OCI-M2 (cell line): ENCODE data around the gene KIRREL3.

ENCODE experiments used
- DNase-seq: peaks from one replicate; lab custom pipeline; 2025; ENCODE audit not compliant: unreplicated experiment; lab: John Stamatoyannopoulos, UW

Gene KIRREL3

DNA sequence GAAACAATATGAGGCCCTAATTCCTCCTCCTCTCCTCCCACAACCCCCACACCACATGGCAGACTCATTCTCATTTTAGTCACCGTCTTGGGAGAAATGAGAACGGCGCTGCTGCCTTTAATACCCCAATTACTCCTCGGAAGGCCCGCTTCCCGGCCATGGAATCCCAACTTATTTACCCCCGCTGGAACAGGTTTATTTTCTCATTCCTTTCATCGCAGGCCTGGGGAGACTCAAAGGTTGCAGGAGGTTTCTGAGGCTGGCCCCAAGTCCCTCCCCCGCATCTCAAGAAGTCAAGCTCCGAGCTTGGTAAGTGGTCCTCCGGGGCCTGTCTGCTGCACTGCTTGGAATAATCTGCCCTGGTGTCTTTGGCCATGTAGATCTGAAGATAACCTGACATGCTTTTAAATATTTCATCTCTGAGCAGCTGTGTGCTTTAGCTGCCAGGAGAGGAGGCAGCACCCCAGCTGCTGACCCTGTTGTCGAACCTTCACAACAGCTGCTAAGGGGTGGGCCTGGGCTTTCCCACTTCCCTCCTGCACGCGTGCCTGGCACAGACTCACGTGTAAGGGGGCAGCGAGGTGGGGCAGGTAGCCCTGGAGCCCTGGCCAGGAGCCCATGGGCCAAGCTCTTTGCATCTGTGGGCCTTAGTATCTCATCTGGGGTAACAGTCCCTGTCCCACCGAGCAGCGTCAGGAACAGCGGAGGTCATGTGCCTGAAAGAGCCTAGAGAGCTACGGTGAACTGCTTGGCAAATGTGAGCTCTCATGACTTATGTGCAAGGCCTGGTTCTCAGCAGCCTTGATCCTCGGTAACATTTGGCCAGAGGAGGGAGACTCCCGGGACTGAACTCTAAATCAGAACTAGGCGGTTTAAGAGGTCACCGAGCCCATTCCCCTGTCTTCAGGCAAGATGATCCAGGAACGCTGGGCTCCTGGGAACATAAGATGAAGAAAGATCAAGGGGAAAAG lies 480.5 kb downstream of the KIRREL3 start:
- no peak for DNase-seq

DNA sequence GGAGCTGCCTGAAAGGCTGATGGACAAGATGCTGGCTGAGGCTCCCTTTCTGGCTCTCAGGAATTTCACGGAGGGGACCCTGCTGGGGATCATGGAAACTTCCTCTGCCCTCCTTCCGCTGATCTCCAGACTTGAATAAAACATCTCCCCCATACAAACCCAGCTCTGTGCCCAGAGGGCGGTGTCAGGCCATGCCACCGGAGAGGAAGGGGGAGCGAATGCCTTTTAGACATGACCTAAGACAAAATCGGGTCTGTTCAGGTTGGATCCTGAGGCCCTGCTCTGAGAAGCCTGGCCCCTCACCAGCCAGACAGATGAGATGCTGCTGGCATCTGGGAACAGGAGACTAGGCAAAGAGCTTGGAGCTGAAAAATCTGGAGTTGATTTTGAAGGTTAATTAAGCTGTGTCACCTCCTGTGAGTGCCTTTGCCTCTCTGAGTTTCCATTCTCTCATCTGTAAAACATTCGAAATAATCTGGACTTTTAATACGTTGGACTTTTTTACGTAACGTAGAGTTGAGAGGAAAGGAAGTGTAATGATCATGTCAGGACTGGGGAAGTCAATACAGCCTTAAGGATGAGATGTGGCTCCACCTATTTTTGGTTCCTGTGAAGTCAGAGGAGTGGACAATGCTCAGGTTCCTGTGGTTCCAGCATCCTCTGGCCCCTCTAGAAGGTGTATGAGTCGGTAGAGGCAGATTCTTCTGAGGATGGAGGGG lies 481.4 kb downstream of the KIRREL3 start:
- no peak for DNase-seq

DNA sequence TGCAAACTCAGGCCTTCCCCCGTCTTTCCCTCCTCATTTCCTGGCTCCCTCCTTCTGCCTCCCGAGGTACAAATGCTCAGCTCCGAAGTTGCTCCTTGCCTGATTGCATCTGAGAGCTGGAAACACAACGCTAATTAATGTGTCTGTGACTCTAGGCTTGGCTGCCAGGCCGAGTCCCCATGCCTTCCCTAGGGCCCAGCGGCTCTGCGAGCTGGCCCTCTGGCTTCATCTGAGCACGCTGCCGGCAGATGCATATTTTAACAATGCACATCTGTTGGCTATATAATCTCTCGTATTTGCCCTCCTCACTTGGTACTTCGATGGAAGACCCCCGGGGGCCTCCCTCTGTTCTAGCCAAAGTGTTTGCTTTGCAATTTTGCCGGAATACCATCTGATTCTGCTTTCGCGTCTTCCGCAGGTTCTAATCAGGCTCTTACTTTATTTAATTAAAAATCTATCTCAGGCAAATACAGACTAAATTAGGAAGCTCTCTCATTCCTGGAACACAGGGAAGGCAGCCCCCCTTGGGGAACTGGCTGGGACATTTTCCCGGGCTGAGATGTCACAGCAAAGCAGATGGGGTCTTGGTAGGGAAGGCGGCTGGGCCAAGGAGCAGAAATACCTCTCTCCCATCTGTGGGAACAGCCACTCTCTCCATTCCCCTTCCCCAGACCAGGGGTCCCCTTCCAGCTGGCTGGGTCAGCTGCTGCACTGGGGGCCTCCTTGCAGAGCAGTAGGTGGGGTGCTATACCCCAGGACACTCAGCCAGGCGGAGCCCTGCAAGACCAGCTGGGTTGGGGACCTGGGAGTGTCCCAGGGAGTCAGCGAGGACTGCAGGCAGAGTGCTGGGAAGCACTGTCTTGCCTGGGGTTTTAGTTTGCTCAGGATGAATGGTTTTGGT lies 482.2 kb downstream of the KIRREL3 start:
- DNase-seq: no peak

DNA sequence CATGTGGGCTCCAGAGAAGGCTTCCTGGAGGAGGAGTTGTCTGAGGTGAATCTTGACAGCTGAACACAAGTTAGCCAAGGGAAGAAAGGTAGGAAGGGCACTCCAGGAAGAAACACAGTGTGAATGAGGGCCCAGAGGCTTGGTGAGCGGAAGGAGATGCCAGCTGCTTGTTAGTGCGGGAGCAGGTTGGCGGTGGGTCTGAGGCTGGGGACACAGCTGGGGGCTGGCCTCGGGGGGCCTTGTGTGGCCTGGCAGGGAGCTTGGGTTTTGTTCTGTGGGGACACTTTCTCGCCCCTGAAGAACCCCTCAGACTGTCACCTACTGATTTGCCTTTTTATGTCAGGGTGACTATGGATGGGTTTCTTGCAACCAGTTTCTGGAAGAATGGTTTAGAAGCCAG lies 485.1 kb downstream of the KIRREL3 start:
- no peak for DNase-seq

DNA sequence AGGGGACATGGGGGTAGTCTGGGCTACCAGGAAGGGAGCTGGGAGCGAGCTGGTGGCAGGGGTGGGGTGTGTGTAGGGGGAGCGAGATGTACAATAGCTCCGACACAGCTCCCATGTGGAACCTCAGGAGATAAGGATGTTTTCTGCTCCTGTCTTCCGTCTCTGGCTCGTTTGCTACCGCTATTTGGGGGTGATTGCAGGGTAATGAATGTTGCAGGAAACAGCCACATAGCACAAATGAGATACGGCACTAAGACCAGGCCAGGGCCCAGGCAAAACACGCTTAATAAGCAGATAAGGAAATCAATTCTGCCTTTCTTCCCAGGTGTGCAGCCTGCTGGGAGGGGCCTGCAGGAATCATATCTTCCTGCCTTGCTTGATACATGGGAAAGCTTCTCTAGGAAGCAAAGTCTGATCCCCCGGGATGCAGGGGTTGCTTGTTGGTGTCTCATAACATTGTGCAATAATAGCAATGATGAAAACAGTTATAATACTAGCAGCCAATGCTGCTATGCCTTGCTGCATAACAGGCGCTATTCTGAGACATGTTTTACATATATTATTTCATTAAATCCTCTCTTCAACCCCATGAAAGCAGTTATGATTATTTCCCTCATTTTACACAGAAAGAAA lies 486.4 kb downstream of the KIRREL3 start:
- DNase-seq: no peak

DNA sequence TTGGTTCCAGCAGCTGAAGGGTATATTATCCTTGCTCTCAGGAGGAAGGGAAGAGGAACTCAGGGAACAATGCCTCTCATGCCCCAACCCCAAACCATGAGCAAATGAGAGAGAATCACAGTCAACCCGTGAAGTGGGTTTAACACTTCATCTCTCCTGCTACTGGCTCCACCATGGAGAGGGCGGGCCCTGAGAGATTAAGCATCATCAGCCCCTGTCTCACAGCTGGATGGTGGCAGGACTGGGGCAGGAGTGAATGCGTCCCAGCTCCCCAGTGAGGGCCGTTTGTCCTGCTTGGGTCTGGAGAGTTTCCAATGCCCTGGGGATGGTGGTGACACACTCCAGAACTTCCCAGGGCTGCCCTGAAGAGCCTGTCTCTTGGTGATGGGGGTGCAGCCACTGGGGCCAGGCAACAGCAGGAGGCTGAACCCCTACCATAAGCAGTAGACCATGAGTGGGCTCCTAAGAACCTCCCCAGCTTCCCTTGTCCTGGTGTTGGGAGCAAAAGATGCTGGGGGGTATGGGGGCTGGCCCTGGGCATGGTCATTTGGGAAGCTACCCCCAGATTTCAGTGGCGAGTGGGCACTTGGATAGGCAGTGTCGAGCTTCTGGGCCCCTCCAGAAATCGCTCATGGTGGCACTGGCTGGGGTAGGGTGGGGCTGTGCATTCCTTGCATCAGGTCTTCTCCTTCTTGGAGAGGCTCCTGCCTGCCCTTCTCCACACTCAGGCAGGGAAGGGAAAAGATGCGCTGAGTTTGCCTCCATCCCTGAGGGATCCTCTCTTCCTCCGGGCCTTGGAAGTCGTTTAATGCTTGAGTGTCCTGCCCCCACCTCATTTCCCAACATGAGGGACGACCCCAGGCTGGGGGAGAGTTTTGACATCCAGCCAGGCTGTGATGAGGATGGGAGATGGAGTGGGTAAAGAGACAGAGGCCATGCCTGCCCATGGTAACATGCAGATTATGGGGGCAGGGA lies 487.5 kb downstream of the KIRREL3 start:
- DNase-seq: no peak

DNA sequence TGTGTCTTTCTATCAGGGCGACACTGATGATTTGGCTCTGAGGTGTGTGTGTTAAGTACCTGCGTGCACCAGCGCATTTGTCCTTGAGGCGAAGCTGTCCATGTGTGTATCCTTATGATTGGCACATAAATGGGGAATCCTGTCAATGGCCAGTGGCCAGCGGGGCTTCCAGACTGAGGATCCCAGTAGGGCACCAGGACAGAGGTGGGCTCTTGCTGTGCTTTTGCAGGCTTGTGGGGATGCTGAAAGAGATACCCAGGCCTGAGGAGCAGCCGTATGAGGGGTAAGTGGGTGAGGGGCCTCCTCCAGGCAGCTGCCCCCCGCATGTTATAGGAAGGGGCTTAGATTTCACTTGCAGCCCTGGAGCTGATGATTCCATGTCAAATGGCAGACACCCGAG lies 488.3 kb downstream of the KIRREL3 start:
- no peak for DNase-seq

DNA sequence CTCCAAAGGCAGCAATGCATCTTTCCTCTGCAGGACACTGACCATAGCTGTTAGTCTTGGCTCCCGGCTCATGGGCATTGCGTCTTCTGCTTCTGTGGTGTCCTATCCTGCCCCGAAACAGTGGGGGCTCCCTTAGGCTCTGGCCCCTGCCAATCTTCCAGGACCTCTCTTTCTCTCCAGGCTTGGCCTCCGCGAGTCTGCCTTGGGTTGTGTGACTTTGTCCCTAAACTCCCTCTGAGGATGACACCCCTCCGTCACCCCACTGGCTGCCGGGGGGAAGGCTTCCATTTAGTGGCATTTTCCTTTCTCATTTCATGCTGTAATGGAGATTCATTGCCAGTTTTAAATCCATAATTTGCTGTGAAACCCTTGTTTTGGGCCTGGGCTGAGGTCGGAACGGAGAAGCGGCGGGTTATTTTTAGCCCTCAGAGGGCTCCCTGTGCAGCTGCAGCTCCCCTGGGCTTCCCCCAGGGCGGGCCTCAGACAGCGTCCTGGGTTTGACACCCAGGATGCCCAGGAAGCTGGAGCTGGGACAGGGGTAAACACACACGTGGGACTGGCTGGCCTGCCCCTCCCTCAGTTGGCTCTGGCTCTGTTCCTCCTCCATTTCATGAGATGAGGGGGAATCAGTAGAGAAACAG lies 489.0 kb downstream of the KIRREL3 start:
- no peak for DNase-seq

DNA sequence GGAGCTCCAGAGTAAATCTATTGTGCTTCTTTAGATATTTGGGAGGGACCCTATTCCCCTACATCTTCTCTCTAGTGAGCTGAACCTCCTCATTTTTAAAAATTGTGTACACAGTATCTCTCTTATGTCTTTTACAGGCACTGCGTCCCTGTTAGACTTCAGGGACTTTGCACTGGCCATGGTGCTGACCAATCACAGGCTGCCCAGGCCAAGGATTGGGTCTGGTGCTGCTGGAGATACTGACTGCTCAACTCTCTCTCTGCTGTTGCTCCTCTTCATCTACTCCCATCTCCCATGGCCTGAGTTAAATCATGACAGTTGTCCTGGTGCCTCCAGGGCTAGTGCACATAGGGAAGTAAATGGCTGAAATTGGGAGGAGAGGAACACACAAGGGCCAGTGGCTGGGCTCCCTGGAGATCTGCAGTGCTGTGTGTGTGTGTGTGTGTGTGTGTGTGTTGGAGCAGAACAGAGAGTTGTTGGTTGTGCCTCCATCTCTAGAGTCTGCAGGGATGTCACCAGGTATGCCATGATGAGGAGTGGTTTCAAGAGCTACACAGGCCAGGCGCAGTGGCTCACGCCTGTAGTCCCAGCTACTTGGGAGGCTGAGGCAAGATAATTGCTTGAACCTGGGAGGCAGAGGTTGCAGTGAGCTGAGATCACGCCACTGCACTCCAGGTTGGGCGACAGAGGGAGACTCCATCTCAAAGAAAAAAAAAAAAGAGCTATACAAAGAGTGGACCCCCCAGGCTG lies 489.8 kb downstream of the KIRREL3 start:
- DNase-seq: no peak

DNA sequence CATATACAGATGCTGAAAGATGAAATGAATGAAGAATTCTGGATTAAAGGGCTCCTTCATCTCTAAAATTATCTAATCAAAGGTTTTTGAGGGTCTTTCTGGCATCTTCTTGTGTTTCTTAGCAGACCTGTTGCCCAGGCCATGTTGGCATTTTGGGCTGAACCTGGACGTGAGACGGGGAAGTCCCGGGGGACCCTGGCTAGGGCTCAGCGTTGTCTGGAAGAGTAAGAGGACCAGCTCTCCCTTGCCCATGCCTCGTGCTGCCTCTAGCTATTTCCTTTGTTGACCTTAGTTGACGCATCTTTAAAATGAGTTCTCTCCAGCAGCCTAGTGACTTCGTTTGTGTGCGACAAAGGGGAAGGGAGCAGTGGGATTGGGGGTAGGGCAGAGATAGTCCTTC lies 492.9 kb downstream of the KIRREL3 start:
- DNase-seq: no peak

DNA sequence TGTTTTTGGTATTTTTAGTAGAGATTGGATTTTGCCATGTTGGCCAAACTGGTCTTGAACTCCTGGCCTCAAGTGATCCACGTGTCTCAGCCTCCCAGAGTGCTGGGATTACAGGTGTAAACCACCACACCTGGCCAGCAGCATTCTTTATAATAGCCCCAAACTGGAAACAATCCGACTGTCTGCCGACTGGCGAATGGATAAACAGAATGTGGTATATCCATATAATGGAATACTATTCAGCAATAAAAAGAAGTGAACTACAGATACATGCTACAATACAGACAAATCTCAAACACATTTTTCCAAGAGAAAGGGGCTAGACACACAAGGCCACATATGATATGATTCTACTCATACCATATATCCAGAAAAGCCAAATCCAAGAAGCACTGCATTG lies 493.8 kb downstream of the KIRREL3 start:
- DNase-seq: no peak

DNA sequence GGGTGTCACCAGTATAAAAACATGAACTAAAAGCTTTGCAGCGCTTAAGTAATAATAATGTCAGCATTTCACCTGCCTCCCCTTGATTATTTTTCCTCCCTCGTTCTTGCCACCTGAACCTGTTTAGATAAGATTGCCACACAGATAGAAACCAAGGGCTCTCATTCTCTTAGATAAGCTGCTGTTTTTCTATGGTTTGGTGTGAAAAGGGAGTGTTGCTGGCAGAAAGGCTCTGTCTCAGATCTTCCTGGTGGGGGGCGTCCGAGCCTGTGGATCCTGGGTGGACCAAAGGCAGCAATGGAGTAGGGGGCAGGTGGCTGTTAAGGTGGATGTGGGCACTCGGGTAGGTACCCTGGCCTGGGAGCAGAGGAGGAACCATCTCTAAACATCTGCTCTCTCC lies 497.6 kb downstream of the KIRREL3 start:
- DNase-seq: no peak

DNA sequence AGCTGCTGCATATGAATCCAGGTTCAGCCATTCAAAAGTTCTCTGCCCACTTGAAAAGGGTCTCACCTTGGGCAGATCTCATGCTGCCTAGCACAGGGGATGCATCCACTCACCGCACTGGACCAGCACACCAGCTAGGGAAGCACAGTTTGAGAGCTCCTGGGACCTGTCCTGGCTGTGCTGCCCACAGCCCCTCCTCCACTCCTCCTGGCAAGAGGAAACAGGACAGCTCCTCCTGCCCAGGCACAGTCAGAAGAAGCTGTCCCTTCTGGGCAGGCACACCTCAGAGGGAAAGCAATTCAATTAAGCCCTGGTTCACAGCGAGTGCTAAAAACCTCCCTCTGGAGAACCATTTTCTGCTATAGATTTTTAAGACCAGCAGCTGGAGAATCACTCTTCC lies 498.4 kb downstream of the KIRREL3 start:
- DNase-seq: no peak

DNA sequence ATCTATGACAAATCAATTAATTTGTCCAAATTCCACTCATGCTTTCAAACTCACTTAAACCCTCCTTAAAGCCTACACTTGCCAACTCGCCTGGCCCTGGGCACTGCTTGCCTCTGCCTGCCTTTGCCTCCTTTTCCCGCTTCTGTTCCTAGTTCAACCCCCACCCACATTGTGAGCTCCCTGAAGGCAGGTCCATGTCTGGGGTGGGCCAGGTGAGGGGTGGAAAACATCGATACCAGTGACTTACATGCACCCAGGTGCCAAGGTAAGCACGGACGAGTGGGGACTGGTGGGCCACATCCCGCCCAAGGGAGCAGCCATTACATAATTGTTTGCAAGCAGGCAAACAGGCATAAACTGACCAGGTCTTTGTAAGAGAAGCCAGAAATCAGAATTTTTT lies 498.9 kb downstream of the KIRREL3 start:
- DNase-seq: no peak

DNA sequence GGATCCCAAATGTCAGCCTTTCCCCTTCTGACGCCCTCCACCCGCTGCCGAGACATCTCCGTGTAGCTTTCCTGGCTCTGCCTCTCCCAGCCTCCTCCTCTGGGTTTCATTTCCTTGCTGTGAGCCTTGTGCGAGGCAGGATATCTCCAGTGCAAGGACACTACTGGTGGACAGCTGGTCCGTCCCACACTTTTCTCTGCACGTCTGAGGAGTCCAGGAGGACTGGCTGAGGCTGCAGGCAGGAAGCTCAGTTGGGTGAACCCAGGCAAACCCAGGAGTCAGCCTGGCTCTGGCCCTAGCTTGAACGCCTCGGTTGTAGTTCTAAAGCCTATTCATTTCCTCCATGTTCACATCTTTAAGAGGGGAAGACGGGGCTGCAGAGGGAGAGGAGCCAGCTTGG lies 499.6 kb downstream of the KIRREL3 start:
- DNase-seq: no peak

DNA sequence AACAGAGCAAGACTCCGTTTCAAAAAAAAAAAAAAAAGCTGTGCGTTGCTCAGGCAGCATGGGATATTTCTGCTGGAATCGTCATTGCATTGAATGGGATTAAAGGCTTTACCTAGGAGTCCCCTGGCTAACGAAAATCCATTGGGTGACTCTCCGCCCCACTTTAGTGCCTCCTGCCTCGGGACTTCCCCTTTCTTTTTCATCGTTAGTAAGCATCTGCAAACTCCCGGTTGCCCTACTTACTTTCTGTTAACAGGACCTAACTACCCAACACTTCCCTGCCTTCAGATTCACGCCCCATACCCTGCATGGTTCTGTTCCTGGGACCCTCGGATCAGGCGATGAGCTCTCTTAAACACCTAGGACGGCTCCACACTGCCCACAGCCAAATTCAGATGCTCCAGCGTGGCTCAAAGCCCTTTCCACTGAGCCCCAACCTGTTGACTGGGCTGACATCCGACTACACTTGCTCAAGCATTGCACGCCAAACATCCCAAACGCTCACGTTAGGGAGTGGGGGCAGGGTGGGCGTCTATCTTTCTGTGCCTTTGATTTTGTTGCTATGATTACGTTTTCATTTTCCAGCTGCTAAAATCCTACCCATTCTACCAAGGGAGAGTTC lies 501.3 kb downstream of the KIRREL3 start:
- no peak for DNase-seq

DNA sequence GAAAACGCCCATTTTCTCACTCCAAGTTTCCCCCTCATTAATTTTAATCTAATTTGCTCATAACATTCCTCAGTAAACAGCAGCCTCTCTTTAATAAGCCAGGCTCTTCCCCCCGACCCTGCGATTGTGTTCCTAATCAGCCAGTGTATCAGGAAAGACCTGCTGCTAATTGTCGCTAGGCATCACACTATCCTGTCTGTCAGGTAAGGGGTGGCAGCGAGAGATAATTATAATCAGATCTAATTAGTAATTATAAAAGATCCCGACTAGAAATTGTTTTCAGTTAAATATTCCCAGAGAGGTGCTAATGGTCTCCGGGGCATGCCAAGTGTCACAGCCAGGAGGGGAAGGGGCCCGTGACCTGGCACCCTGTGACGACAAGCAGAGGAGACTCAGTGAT lies 502.3 kb downstream of the KIRREL3 start:
- no peak for DNase-seq

DNA sequence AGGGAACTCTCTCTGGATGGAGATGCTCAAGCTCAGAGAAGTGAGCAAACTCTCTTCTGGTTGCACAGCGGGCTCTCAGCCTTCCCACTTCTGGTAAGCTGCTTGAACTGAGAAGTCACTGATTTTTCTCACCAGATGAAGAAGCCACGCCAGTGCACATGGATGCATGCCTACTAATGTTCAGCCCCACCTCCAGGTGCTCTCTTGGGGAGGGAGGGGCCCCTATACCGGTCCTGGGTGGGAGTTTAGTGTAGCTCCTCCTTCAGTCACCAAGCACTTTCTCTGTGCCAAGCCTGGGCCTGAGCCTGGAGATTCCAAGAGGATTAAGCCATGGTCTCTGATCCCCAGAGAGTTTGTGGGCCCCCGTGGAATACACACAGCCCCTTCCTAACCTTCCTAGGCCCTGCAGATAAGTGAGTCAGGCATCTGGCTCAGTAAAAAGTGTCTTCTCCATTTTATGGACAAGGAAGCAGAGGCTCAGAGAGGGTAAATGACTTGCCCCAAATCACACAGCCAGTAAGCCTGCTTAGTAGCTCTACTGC lies 502.9 kb downstream of the KIRREL3 start:
- DNase-seq: no peak
